HL-60 (cell line): ENCODE measurements around the gene DYNC1I2.

Source experiments
- CTCF ChIP-seq: IDR thresholded peaks from one replicate; pipeline ENCODE4 v1.5.1; 2011; ENCODE audit warnings: low read length, control low read depth, inconsistent platforms; ENCODE audit not compliant: insufficient read depth
- POLR2AphosphoS5 ChIP-seq: IDR thresholded peaks from 2 replicates; pipeline ENCODE4 v1.6.1; 2012; ENCODE audit warnings: low read depth
- REST ChIP-seq: IDR thresholded peaks from 2 replicates; pipeline ENCODE4 v1.6.1; 2012; ENCODE audit warnings: low read depth; ENCODE audit not compliant: insufficient replicate concordance

GRCh38 chr2:171667041-171667440, 20.2 kb upstream of the DYNC1I2 start:
- TF ChIP-seq POLR2AphosphoS5 (no peak), CTCF (no peak), REST (no peak)
